Bone marrow (tissue), 2 donors: ENCODE data around the gene TMEM80.
"Not testable (repeated sequence)": the region's sequence is repeated elsewhere in the genome, so short reads cannot be mapped to it uniquely, and the experiment has no call there.

ENCODE experiments used
- DNase-seq, 2 donors: peaks; one replicate each; lab custom pipeline; 2025; lab: John Stamatoyannopoulos, UW

TMEM80 gene

GRCh38 chr11:679271-680207 lies 16.1 kb upstream of the TMEM80 start:
- DNase-seq = no peak

GRCh38 chr11:680476-680875 lies 15.1 kb upstream of the TMEM80 start:
- no peak for DNase-seq

GRCh38 chr11:680970-681369 lies 14.6 kb upstream of the TMEM80 start:
- DNase-seq = no peak

DNA sequence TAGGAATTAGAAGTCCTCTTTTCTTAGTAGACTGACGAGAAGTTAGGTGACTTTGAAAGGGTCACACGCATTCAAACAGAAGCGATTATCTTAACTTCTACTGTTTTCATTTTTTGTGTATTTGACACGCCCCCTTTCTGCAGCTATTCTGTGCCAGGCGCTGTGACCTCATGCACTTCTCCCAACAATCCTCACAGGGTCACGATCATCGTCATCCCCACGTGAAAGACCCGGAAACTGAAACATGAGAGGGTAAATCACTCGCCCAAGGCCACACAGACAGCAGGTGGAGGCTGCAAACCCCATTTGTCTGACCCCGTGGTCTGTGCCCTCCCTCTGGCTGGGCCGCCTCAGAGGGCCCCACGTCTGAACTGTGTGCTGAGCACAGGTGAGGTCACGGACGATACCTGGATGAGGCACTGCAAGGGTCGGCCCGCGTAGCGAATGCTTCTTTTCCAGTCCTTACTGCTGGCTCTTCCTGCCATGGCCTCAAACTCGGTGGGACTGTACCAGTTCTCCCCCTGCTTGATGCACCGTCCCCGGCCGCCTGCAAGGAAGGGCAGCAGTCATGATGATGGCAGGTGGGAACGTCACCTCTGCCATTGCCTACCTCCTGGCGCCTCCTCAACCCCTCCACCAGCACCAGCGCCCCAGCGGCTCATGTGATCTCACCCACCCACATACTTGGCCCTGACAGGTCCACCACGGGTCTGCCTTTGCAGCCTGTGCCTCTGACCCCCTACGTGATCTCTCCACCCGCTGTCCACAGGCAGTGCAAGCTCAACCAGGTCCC lies 9.0 kb upstream of the TMEM80 start:
- no peak for DNase-seq

DNA sequence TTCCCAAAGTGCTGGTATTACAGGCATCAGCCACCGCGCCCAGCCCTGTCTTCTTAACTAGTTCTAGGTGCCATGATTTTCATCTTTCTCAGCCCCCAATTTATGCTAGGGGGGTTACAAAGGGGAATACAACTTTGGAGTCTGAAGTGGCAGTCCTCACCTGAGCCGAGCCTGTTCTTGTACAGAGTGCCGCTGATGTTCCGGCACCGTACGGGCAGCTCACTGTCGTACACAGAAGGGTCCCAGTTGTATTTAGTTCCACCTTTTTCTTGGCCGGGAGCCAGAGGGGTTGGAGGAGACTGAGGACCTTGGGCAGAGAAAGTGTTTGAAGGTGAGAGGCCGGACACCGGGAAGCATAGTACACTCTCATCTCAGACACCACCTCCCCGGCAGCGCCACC lies 7.9 kb upstream of the TMEM80 start:
- DNase-seq = no peak

DNA sequence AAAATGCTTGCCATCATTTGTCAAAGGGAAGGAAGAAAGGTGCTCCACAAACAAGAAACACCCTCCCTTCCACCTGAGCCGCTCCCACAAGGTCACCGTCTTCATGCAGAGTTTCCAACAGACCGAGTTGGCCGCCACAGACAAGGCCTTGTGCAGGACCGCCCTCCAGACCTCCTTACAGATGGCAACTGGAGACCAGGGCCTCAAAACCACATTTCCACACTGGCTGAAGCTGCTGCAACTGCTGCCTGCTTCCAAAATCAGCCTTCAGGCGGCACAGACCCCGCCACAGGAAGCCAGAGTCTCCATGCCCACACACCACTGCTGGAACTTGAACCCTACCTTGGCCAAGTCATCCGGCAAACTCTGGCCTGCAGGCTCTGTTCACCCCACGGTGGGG lies 6.9 kb upstream of the TMEM80 start:
- DNase-seq = no peak

DNA sequence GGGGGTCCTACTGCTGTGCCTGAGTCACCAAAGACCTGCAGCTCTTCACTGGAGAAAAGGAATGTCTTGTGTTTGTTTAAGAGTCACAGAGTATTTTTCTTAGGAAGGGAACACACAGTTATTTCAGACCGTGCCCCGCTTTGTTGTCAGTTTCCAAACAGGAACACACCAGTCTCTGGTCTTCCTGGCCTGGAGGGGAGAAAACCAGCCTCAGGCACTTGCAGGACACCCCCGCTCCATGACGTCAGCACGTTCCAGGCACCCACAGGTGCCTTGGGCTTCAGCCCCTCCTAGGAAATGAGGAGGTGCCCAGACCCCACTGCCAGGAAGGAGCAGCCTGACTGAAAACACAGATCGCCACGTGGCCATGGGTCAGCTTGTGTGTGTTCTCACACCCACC lies 6.0 kb upstream of the TMEM80 start:
- no peak for DNase-seq

DNA sequence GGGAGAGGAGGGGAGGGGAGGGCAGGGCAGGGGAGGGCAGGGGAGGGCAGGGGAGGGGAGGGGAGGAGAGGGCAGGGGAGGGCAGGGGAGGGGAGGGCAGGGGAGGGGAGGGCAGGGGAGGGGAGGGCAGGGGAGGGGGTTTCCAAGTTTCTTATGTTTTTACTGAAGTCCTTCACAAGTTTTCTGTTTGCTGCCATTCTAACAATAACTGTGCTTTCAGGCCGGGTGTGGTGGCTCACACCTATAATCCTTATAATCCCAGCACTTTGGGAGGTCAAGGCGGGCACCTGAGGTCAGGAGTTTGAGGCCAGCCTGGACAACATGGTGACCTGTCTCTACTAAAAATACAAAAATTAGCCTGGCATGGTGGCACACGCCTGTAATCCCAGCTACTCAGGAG lies 5.4 kb upstream of the TMEM80 start:
- not testable (repeated sequence) for DNase-seq

GRCh38 chr11:690738-691633 lies 4.6 kb upstream of the TMEM80 start:
- no peak for DNase-seq

GRCh38 chr11:691710-692590 lies 3.7 kb upstream of the TMEM80 start:
- no peak for DNase-seq

- DNase-seq = no peak
These were observed 2.7 kb upstream of the TMEM80 start for GRCh38 chr11:692824-693414.

- DNase-seq = no peak
These were observed 2.2 kb upstream of the TMEM80 start for GRCh38 chr11:693415-693831.

- DNase-seq = no peak
These were observed 1.6 kb upstream of the TMEM80 start for GRCh38 chr11:693887-694562.

- peak in 1 of 2 donors; percentile 97 for DNase-seq
These were observed 891 bp upstream of the TMEM80 start, which contains the start of gene DEAF1 for GRCh38 chr11:694563-695287. DEAF1 (minus strand) TSS chr11:695222; CDS start chr11:695047, 175 bp downstream.

- peak in 1 of 2 donors; percentile 100 for DNase-seq
These were observed 403 bp upstream of the TMEM80 start for GRCh38 chr11:695288-695537.

DNA sequence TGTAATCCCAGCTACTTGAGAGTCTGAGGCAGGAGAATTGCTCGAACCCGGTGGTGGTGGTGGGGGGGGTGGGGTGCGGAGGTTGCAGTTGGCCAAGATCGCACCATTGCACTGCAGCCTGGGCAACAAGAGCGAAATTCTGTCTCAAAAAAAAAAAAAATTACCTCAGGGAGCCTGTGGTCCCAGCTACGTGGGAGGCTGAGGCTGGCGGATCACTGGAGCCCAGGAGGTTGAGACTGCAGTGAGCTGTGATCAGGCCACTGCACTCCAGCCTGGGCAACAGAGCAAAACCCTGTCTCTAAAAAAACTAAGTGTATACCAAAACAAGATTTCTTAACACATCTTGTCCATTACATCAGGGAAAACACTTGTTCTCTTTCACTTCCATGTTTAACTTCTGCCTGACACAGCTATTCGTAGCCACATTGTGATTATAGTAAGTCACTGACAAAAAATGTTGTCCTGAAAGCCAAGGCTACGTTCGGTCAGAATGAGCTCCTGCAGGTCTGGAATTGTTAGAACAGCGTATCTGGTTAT lies 1.4 kb downstream of the TMEM80 start:
- no peak for DNase-seq

- DNase-seq = no peak
These were observed 2.2 kb downstream of the TMEM80 start for GRCh38 chr11:697811-698311.

GRCh38 chr11:698493-699115 lies 3.0 kb downstream of the TMEM80 start:
- DNase-seq = no peak

DNA sequence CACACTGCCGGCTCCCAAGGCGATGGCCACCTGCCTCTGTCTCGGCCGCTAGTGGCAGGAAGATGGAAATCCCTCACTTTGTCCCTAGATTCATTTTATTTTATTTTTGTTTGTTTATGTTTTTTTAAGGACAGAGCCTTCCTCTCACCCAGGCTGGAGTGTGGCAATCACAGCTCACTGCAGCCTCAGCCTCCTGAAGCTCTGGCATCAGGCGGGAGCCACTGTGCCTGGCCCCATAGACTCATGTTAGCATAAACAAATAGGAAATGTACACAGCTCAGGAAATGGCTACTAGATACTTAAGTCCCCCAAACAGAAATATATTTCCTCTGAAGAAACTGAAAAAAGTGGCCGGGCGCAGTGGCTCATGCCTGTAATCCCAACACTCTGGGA lies 3.5 kb downstream of the TMEM80 start:
- no peak for DNase-seq
